CD4-positive, CD25-positive, alpha-beta regulatory T cell (primary cell): ENCODE results near the gene SCN1A. TPM values are rescaled to one million over a fixed set of nuclear protein-coding genes. Genes with fewer than 3 reads are reported as not detected.

Experiments
- ATAC-seq, 2 donors: fragments of 150-1000 bp; cut with Tn5 transposase; one replicate each; pipeline ENCODE4 v1.10.0; 2021; ENCODE audit warnings: low read depth in 2 of 2, moderate number of reproducible peaks in 2 of 2, moderate library complexity in 1 of 2
- DNase-seq, 3 donors: peaks; one replicate each; pipeline versions ENCODE4 v3.0.0 to v3.0.0-alpha.2; 2012 to 2022; ENCODE audit warnings: mixed read lengths in 1 of 3
- H3K27ac ChIP-seq: one replicate; pipeline ENCODE4 v1.7.0; 2013; ENCODE audit warnings: mild to moderate bottlenecking, low read length; ENCODE audit not compliant: insufficient read depth, poor library complexity, severe bottlenecking
- H3K27me3 ChIP-seq: one replicate; pipeline ENCODE4 v1.7.0; 2013; ENCODE audit warnings: low read length; ENCODE audit not compliant: control insufficient read depth, insufficient read depth
- H3K36me3 ChIP-seq: one replicate; pipeline ENCODE4 v1.7.0; 2013; ENCODE audit warnings: mild to moderate bottlenecking, low read length, moderate library complexity; ENCODE audit not compliant: control insufficient read depth, insufficient read depth
- H3K4me1 ChIP-seq: 2 replicates; pipeline ENCODE4 v1.7.0; 2013; ENCODE audit warnings: mild to moderate bottlenecking, low read length; ENCODE audit not compliant: insufficient read depth, control insufficient read depth, poor library complexity, severe bottlenecking
- H3K4me3 ChIP-seq: one replicate; pipeline ENCODE4 v1.7.0; 2013; ENCODE audit warnings: low read depth, mild to moderate bottlenecking, low read length, moderate library complexity
- H3K9me3 ChIP-seq, 2 experiments: 1 replicate in 1 of 2; 2 replicates in 1 of 2; pipeline ENCODE4 v1.7.0; 2013; ENCODE audit warnings: low read length in 2 of 2, mild to moderate bottlenecking in 1 of 2, moderate library complexity in 1 of 2; ENCODE audit not compliant: control insufficient read depth in 2 of 2
- H3K27ac Mint-ChIP-seq, 3 donors: one replicate each; pipeline ENCODE4 v1.8.0; 2020 to 2022; ENCODE audit warnings: mild to moderate bottlenecking in 3 of 3, mixed read lengths in 3 of 3, moderate library complexity in 2 of 3
- H3K27me3 Mint-ChIP-seq: one replicate; pipeline ENCODE4 v1.8.0; 2022; ENCODE audit warnings: mild to moderate bottlenecking, mixed read lengths
- H3K36me3 Mint-ChIP-seq: one replicate; pipeline ENCODE4 v1.8.0; 2020; ENCODE audit warnings: mixed read lengths
- H3K4me1 Mint-ChIP-seq, 4 donors: one replicate each; pipeline ENCODE4 v1.8.0; 2020 to 2022; ENCODE audit warnings: mixed read lengths in 4 of 4, mild to moderate bottlenecking in 1 of 4
- H3K4me3 Mint-ChIP-seq, 4 donors: one replicate each; pipeline ENCODE4 v1.8.0; 2020 to 2022; ENCODE audit warnings: mild to moderate bottlenecking in 4 of 4, mixed read lengths in 4 of 4, moderate library complexity in 3 of 4
- H3K9me3 Mint-ChIP-seq, 7 donors: one replicate each; pipeline ENCODE4 v1.8.0; 2020 to 2022; ENCODE audit warnings: mixed read lengths in 7 of 7, mild to moderate bottlenecking in 3 of 7, moderate library complexity in 2 of 7
- polyA plus RNA-seq, 4 donors: library from polyadenylated mRNA; unstranded; fragments of 300-500 nt; fragmentation: Illumina TruSeq; gene quantifications; one replicate each; pipeline ENCODE4 v1.2.3, GENCODE V29; 2021
- total RNA-seq: library from RNA; stranded (reverse); gene quantifications from one replicate; pipeline ENCODE4 v1.2.3, GENCODE V29; 2022

SCN1A gene
- total and polyA plus RNA-seq, 5 donors from 2014 or later: not detected

DNA sequence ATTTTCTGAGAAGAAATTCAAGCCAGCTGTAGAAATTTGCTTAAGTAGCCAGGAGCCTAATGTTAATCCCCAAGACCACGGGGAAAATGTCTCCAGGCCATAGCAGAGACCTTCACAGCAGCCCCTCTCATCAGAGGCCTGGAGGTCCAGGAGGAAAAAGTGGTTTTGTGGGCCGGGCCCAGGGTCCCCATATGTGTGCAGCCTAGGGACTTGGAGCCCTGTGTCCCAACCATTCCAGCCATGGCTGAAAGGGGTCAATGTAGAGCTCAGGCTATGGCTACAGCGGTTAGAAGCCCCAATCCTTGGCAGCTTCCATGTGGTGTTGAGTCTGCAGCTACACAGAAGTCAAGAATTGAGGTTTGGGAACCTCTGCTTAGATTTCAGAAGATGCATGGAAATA lies 160.1 kb downstream of the SCN1A start:
- DNase-seq: no peak
- H3K27me3 ChIP-seq: peaks cover 2% of the 10 kb centered on the region
- H3K27ac Mint-ChIP-seq: no peak overlapping the region
- H3K4me1 Mint-ChIP-seq: no peaks in the 10 kb centered on the region
- H3K9me3 Mint-ChIP-seq: peaks cover 0 to 1% (median 0%) of the 10 kb centered on the region in 7 donors
- no peaks in the 10 kb centered on the region for H3K9me3 ChIP-seq
- no peak for ATAC-seq
- H3K4me3 Mint-ChIP-seq: no peak overlapping the region
- no peak overlapping the region for H3K27ac ChIP-seq
- no peaks in the 10 kb centered on the region for H3K36me3 Mint-ChIP-seq
- no peak overlapping the region for H3K4me3 ChIP-seq
- peaks cover 8% of the 10 kb centered on the region for H3K27me3 Mint-ChIP-seq
- H3K4me1 ChIP-seq: no peaks in the 10 kb centered on the region
- no peaks in the 10 kb centered on the region for H3K36me3 ChIP-seq

DNA sequence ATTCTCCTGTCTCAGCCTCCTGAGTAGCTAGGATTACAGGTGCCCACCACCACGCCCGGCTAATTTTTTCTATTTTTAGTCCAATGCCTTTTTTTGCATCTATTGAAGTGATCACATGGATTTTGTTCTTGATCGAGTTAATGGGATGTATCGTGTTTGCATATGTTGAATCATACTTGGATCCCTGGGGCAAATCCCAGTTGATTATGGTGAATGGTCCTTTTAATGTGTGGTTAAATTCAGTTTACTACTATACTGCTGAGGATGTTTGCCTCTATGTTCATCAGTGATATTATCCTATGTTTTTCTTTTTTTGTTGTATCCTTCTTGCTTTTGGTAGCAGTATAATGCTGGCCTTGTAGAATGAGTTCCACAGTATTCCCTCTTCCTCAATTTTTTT lies 166.0 kb downstream of the SCN1A start:
- Histone ChIP-seq H3K36me3 (no peaks in the 10 kb centered on the region), H3K4me3 (no peak overlapping the region), H3K4me1 (no peaks in the 10 kb centered on the region), H3K27ac (no peak overlapping the region), H3K27me3 (peaks cover 2% of the 10 kb centered on the region), H3K9me3 (no peaks in the 10 kb centered on the region)
- H3K27me3 Mint-ChIP-seq: peaks cover 17% of the 10 kb centered on the region
- H3K9me3 Mint-ChIP-seq: peaks cover 0 to 1% (median 0%) of the 10 kb centered on the region in 7 donors
- H3K4me1 Mint-ChIP-seq: peaks cover 0 to 3% (median 0%) of the 10 kb centered on the region in 4 donors
- H3K36me3 Mint-ChIP-seq: no peaks in the 10 kb centered on the region
- H3K27ac Mint-ChIP-seq: no peak overlapping the region
- DNase-seq (no peak), ATAC-seq (no peak)
- H3K4me3 Mint-ChIP-seq: no peak overlapping the region

DNA sequence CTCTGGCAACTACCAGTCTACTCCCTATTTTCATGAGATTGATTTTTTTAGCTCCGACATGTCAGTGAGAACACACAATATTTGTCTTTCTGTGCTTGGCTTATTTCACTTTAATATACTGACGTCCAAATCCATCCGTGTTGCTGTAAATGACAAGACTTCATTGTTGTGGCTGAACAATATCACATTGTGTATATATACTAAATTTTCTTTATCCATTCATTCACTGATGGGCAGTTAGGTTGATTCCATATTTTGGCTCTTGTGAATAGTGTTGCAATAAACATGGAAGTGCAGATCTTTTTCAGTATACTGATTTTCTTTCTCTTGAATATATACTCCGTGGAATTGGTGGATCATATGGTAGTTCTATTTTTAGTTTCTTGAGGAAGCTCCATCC lies 168.4 kb downstream of the SCN1A start:
- Histone ChIP-seq H3K27ac (no peak overlapping the region), H3K27me3 (peaks cover 2% of the 10 kb centered on the region), H3K4me1 (peaks cover 8% of the 10 kb centered on the region), H3K36me3 (no peaks in the 10 kb centered on the region), H3K9me3 (no peaks in the 10 kb centered on the region), H3K4me3 (no peak overlapping the region)
- H3K4me1 Mint-ChIP-seq: peaks cover 0 to 16% (median 3%) of the 10 kb centered on the region in 4 donors
- no peak overlapping the region for H3K4me3 Mint-ChIP-seq
- no peaks in the 10 kb centered on the region for H3K36me3 Mint-ChIP-seq
- H3K27ac Mint-ChIP-seq: peak overlapping the region in 1 of 3 donors; percentile 7
- peaks cover 17% of the 10 kb centered on the region for H3K27me3 Mint-ChIP-seq
- ATAC-seq (no peak), DNase-seq (no peak)
- peaks cover 0 to 1% (median 0%) of the 10 kb centered on the region in 7 donors for H3K9me3 Mint-ChIP-seq

DNA sequence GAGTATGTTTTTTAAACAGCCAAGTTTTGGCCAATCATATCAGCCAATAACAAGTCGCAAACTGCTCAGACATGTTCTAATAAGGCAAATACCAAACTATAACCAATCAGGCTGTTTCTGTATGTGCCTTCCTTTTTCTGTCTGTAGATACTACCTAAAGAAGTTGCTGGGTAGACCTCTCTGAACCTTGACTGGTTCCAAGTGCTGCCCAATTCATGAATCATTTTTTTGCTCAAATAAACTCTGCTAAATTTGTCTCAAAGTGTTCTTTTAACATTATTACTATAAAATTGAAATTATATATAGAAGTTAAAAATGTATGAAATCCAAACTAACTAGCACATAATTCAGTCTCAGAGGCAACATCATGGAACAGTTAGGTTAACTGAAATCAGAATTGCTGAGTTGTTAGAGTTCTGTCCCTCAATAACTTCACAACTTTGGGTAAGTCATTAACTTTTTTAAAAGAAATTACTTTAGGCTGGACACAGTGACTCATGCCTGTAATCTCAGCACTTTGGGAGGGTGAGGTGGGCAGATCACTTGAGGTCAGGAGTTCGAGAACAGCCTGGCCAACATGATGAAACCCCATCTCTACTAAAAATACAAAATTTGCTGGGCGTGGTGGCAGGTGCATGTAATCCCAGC lies 169.4 kb downstream of the SCN1A start:
- Mint-ChIP-seq H3K4me3 (no peak overlapping the region), H3K36me3 (no peaks in the 10 kb centered on the region), H3K27ac (no peak overlapping the region), H3K9me3 (peaks cover 0 to 1% (median 0%) of the 10 kb centered on the region in 7 donors), H3K4me1 (peaks cover 0 to 16% (median 3%) of the 10 kb centered on the region in 4 donors), H3K27me3 (peaks cover 17% of the 10 kb centered on the region)
- H3K27me3 ChIP-seq: no peaks in the 10 kb centered on the region
- ATAC-seq (no peak), DNase-seq (no peak)
- no peak overlapping the region for H3K4me3 ChIP-seq
- H3K27ac ChIP-seq: no peak overlapping the region
- no peaks in the 10 kb centered on the region for H3K9me3 ChIP-seq
- peaks cover 10% of the 10 kb centered on the region for H3K4me1 ChIP-seq
- H3K36me3 ChIP-seq: no peaks in the 10 kb centered on the region

DNA sequence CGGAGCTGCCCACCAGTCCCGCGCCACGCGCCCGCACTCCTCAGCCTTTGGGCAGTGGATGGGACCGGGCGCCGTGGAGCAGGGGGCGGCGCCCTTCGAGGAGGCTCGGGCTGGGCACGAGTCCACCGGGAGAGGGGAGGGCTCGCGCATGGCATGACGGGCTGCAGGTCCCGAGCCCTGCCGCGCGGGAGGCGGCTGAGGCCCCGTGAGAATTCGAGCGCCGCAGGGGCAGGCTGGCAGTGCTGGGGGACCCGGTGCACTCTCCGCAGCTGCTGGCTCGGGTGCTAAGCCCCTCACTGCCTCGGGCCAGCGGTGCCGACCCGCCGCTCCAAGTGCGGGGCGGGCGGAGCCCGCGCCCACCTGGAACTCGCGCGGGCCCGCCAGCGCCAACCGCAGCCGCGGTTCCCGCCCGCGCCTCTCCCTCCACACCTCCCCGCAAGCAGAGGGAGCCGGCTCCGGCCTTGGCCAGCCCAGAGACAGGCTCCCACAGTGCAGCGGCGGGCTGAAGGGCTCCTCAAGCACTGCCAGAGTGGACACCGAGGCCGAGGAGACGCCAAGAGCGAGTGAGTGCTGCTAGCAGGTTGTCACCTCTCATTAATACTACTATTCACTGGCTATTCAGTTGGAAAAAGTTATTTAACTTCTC lies 170.7 kb downstream of the SCN1A start:
- Histone ChIP-seq H3K4me3 (no peak overlapping the region), H3K27me3 (no peaks in the 10 kb centered on the region), H3K36me3 (no peaks in the 10 kb centered on the region), H3K4me1 (peaks cover 22% of the 10 kb centered on the region), H3K9me3 (no peaks in the 10 kb centered on the region), H3K27ac (no peak overlapping the region)
- H3K4me1 Mint-ChIP-seq: peaks cover 0 to 16% (median 3%) of the 10 kb centered on the region in 4 donors
- DNase-seq (no peak), ATAC-seq (no peak)
- no peak overlapping the region for H3K27ac Mint-ChIP-seq
- peaks cover 16% of the 10 kb centered on the region for H3K27me3 Mint-ChIP-seq
- no peak overlapping the region for H3K4me3 Mint-ChIP-seq
- no peaks in the 10 kb centered on the region for H3K36me3 Mint-ChIP-seq
- H3K9me3 Mint-ChIP-seq: peaks cover 0 to 1% (median 0%) of the 10 kb centered on the region in 7 donors

DNA sequence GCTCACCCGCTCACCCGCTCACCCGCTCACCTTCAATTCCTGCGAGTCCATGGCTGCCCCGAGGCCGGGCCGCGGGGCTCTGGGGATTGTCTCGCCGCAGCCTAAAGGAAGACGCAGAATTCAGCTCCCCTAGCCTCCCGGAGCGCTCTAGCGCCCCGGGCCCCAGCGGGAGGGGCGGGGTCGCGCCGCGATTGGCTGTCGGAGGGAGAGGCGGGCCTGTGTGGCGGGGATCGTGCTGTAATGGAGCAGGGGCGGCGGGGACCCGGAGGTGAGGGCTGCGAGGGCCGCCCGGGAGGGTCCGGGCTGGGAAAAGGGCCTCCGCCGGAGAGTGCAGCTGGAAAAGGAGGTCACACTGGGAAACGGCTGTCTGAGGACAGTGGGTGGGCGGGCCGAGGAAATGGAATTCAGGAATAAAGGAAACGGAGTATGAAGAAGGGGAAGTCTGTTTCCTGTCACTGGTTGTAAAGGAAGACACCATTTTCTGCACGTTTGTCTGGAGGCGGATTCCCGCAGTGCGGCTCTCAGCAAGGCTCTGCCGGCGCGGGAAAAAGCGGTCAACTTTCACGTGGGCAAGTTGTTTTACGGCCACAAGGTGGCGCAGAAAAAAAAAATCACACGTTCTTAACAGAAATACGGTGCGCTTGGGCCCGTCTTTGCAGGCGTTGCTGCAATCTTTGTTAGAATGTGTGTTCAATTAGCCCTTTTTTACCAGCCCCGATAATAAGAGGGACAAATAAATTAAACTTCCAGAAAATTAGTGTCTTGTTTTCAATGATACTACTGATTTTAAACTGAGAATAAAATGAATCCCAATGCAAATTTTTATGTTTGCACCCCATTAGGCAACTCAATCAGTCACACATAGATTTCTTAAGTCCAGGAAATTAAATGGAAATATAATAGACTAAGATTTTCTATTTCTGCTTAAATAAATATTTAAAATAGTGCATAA lies 173.9 kb downstream of the SCN1A start, which contains the start of gene TTC21B:
TTC21B (minus strand) TSS at position 122 of the 952 bp plus-strand sequence; CDS start at position 51, 71 bp downstream.
- Histone ChIP-seq H3K27ac (peak within 1 kb of the TSS; percentile 85), H3K27me3 (no peaks in the 10 kb centered on the region), H3K9me3 (no peaks in the 10 kb centered on the region), H3K4me1 (peaks cover 22% of the 10 kb centered on the region), H3K36me3 (no peaks in the 10 kb centered on the region), H3K4me3 (peak within 1 kb of the TSS; percentile 94)
- Mint-ChIP-seq H3K36me3 (no peaks in the 10 kb centered on the region), H3K27ac (no peak within 1 kb of the TSS), H3K4me1 (peaks cover 0 to 19% (median 6%) of the 10 kb centered on the region in 4 donors), H3K27me3 (no peaks in the 10 kb centered on the region), H3K4me3 (peak within 1 kb of the TSS in 3 of 4 donors; percentile 41 to 60 (median 58)), H3K9me3 (no peaks in the 10 kb centered on the region)
- peak; percentile 89 to 95 (median 93) for DNase-seq
- ATAC-seq: peak; percentile 95 to 96

DNA sequence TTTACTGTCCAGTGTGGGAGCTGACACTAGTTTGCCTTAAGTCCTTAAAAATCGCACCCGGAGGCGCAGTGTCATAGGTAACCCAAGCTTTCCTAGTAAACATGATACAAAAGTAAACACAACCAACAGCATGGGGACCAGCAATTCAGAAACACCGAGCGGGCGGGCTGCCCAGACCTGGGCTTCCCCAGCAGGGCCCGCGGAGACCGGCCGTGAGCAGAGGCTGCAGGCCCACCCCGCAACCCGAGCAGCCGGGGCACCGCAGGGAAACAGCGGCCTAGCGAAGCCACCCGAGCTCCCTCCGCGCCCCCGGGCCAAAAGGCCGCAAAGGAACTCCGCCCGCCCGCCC lies 174.5 kb downstream of the SCN1A start:
- Mint-ChIP-seq H3K27ac (no peak overlapping the region), H3K4me3 (no peak overlapping the region), H3K9me3 (no peaks in the 10 kb centered on the region), H3K27me3 (no peaks in the 10 kb centered on the region), H3K4me1 (peaks cover 0 to 24% (median 9%) of the 10 kb centered on the region in 4 donors), H3K36me3 (no peaks in the 10 kb centered on the region)
- peak overlapping the region; percentile 85 for H3K27ac ChIP-seq
- no peaks in the 10 kb centered on the region for H3K27me3 ChIP-seq
- H3K4me3 ChIP-seq: peak overlapping the region; percentile 94
- DNase-seq: no peak
- peaks cover 22% of the 10 kb centered on the region for H3K4me1 ChIP-seq
- H3K36me3 ChIP-seq: no peaks in the 10 kb centered on the region
- peak; percentile 27 to 40 for ATAC-seq
- no peaks in the 10 kb centered on the region for H3K9me3 ChIP-seq
